ENCODE data around the gene GAB1.

Gene GAB1

GRCh38 chr4:143336781-143337599, at the start of gene GAB1:
Gene GAB1, plus strand, starts transcription at chr4:143336876. Its CDS starts 313 bp downstream, at chr4:143337189.
- peak; percentile 67 for DNase-seq

- no peak for DNase-seq
Measured at GRCh38 chr4:143287572-143287923, 49.1 kb upstream of the GAB1 start.

GRCh38 chr4:143288171-143288570, 48.5 kb upstream of the GAB1 start:
- DNase-seq = no peak

- DNase-seq = no peak
Measured at GRCh38 chr4:143289370-143289769, 47.3 kb upstream of the GAB1 start.

GRCh38 chr4:143291314-143291713, 45.4 kb upstream of the GAB1 start:
- no peak for DNase-seq

- DNase-seq = no peak
Measured at GRCh38 chr4:143292858-143293257, 43.8 kb upstream of the GAB1 start.

- DNase-seq = no peak
Measured at GRCh38 chr4:143294310-143294709, 42.4 kb upstream of the GAB1 start.

GRCh38 chr4:143294710-143295275, 41.9 kb upstream of the GAB1 start:
- no peak for DNase-seq

- DNase-seq = no peak
Measured at GRCh38 chr4:143296397-143297067, 40.1 kb upstream of the GAB1 start.

- no peak for DNase-seq
Measured at GRCh38 chr4:143300860-143301259, 35.8 kb upstream of the GAB1 start.

GRCh38 chr4:143302536-143302935, 34.1 kb upstream of the GAB1 start:
- DNase-seq = no peak

GRCh38 chr4:143306788-143307187, 29.9 kb upstream of the GAB1 start:
- DNase-seq = no peak

GRCh38 chr4:143307531-143307930, 29.1 kb upstream of the GAB1 start:
- DNase-seq = no peak

- DNase-seq = no peak
Measured at GRCh38 chr4:143308377-143308776, 28.3 kb upstream of the GAB1 start.

- no peak for DNase-seq
Measured at GRCh38 chr4:143311924-143312323, 24.8 kb upstream of the GAB1 start.

GRCh38 chr4:143313521-143313920, 23.2 kb upstream of the GAB1 start:
- no peak for DNase-seq

GRCh38 chr4:143313996-143314395, 22.7 kb upstream of the GAB1 start:
- DNase-seq = no peak

GRCh38 chr4:143320113-143320512, 16.6 kb upstream of the GAB1 start:
- no peak for DNase-seq

- DNase-seq = no peak
Measured at GRCh38 chr4:143326735-143327134, 9.9 kb upstream of the GAB1 start.

GRCh38 chr4:143329985-143330384, 6.7 kb upstream of the GAB1 start:
- no peak for DNase-seq

GRCh38 chr4:143335979-143336780, 496 bp upstream of the GAB1 start:
- peak; percentile 74 for DNase-seq

- no peak for DNase-seq
Measured at GRCh38 chr4:143337600-143338287, 1.1 kb downstream of the GAB1 start.

- DNase-seq = no peak
Measured at GRCh38 chr4:143338313-143338712, 1.6 kb downstream of the GAB1 start.

Data from kidney glomerular epithelial cell (primary cell).